HG03196 (cell line): ENCODE results near the gene PCK2.

ENCODE experiments used
- ATAC-seq: cut with Tn5 transposase; IDR thresholded peaks from one replicate; pipeline ENCODE4 v1.9.1; 2021; ENCODE audit not compliant: unreplicated experiment

PCK2 gene

GRCh38 chr14:24074625-24075484 lies 19.3 kb upstream of the PCK2 start:
- no peak for ATAC-seq

GRCh38 chr14:24075485-24076301 lies 18.4 kb upstream of the PCK2 start:
- no peak for ATAC-seq

- ATAC-seq: no peak
These were observed 17.9 kb upstream of the PCK2 start for GRCh38 chr14:24076302-24076601.

GRCh38 chr14:24077086-24077485 lies 17.0 kb upstream of the PCK2 start:
- ATAC-seq: no peak

GRCh38 chr14:24078146-24078545 lies 16.0 kb upstream of the PCK2 start:
- no peak for ATAC-seq

GRCh38 chr14:24079491-24080141 lies 14.5 kb upstream of the PCK2 start:
- ATAC-seq: no peak

GRCh38 chr14:24080142-24080530 lies 14.0 kb upstream of the PCK2 start:
- ATAC-seq: no peak

GRCh38 chr14:24080888-24081738 lies 13.0 kb upstream of the PCK2 start:
- peak; percentile 84 for ATAC-seq

GRCh38 chr14:24081739-24082211 lies 12.3 kb upstream of the PCK2 start:
- ATAC-seq: no peak

- ATAC-seq: no peak
These were observed 11.6 kb upstream of the PCK2 start for GRCh38 chr14:24082411-24083080.

- ATAC-seq: no peak
These were observed 10.6 kb upstream of the PCK2 start for GRCh38 chr14:24083462-24083861.

GRCh38 chr14:24084440-24084839 lies 9.7 kb upstream of the PCK2 start:
- ATAC-seq: no peak

GRCh38 chr14:24085215-24085614 lies 8.9 kb upstream of the PCK2 start:
- ATAC-seq: no peak

- no peak for ATAC-seq
These were observed 7.7 kb upstream of the PCK2 start for GRCh38 chr14:24086193-24086955.

GRCh38 chr14:24087004-24087403 lies 7.1 kb upstream of the PCK2 start:
- no peak for ATAC-seq

GRCh38 chr14:24088095-24088494 lies 6.0 kb upstream of the PCK2 start:
- ATAC-seq: no peak

- ATAC-seq: no peak
These were observed 4.2 kb upstream of the PCK2 start for GRCh38 chr14:24089890-24090289.

- ATAC-seq: no peak
These were observed 2.0 kb upstream of the PCK2 start for GRCh38 chr14:24092110-24092504.

- ATAC-seq: no peak
These were observed 1.5 kb upstream of the PCK2 start for GRCh38 chr14:24092505-24093206.
